Endothelial cell of umbilical vein (primary cell): ENCODE results near the gene B3GNT3. TPM values are rescaled to one million over a fixed set of nuclear protein-coding genes. Genes with fewer than 3 reads are reported as not detected.

Experiments used
- BruUV-seq: library from RNA; stranded (reverse); fragments of 400-500 nt; replicated peaks from 2 replicates; lab custom pipeline; 2021; lab: Mats Ljungman, UMichigan
- CTCF ChIA-PET: fragments of 300-600, 350-600 bp; sonication (Branson Sonifier 250); formaldehyde crosslinking; loops from one replicate; lab custom pipeline; 2021; ENCODE audit warnings: antibody characterized with exemption, inconsistent platforms; lab: Charles Lee
- POLR2A ChIA-PET: fragments of 300-600, 350-600 bp; sonication (Branson Sonifier 250); formaldehyde crosslinking; loops from one replicate; lab custom pipeline; 2021; ENCODE audit warnings: antibody characterized with exemption, inconsistent platforms; lab: Charles Lee
- DNase-seq: peaks from one replicate; pipeline ENCODE4 v3.0.0-alpha.2; 2011; ENCODE audit warnings: low read depth, low spot score
- FAIRE-seq: peaks from 2 replicates; lab custom pipeline; 2011; peaks lifted over from hg19 to GRCh38; lab: Jason Lieb, UNC
- H2AFZ ChIP-seq: 2 replicates; pipeline ENCODE4 v1.6.0; 2012; ENCODE audit warnings: low read depth, low read length, control low read depth, inconsistent platforms
- H3K27ac ChIP-seq: 2 replicates; pipeline ENCODE4 v1.5.1; 2011; ENCODE audit warnings: low read depth, mild to moderate bottlenecking, control low read depth, low read length, moderate library complexity; ENCODE audit not compliant: insufficient read depth
- H3K27me3 ChIP-seq, 2 experiments: 2 replicates each; pipeline versions ENCODE4 v1.6.0 to v1.6.1; 2011; ENCODE audit warnings: low read length in 2 of 2, mixed read lengths in 1 of 2; ENCODE audit not compliant: control insufficient read depth in 2 of 2, insufficient read depth in 2 of 2
- H3K36me3 ChIP-seq, 2 experiments: 2 replicates in 1 of 2; 3 replicates in 1 of 2; pipeline ENCODE4 v1.5.1; 2011; ENCODE audit warnings: low read length in 2 of 2, mild to moderate bottlenecking in 1 of 2, moderate library complexity in 1 of 2; ENCODE audit not compliant: control insufficient read depth in 2 of 2, insufficient read depth in 2 of 2; ENCODE audit errors: extremely low read depth in 1 of 2
- H3K4me1 ChIP-seq: 3 replicates; pipeline ENCODE4 v1.5.1; 2011; ENCODE audit warnings: mild to moderate bottlenecking, low read length; ENCODE audit not compliant: control insufficient read depth, insufficient read depth; ENCODE audit errors: extremely low read depth
- H3K4me2 ChIP-seq: 2 replicates; pipeline ENCODE4 v1.6.1; 2011; ENCODE audit warnings: low read length, control low read depth, mixed read lengths; ENCODE audit not compliant: insufficient read depth
- H3K4me3 ChIP-seq, 3 experiments: fragments of 200-600 bp in 1 of 3; sonication (generic), shearing (Covaris generic) in 1 of 3; replicated peaks in 1 of 3; 2 replicates each; pipeline ENCODE4 v1.5.1; 2011 to 2016; ENCODE audit warnings: control low read depth in 3 of 3, low read length in 3 of 3, mild to moderate bottlenecking in 2 of 3, inconsistent platforms in 1 of 3, low read depth in 1 of 3, moderate library complexity in 1 of 3; ENCODE audit not compliant: insufficient read depth in 1 of 3
- H3K79me2 ChIP-seq: 2 replicates; pipeline ENCODE4 v1.6.0; 2012; ENCODE audit warnings: low read length, inconsistent platforms; ENCODE audit not compliant: control insufficient read depth, insufficient read depth
- H3K9ac ChIP-seq: replicated peaks from 2 replicates; pipeline ENCODE3; 2011; ENCODE audit warnings: low read length, control low read depth; ENCODE audit not compliant: insufficient read depth; ENCODE audit errors: extremely low read depth
- H3K9me1 ChIP-seq: replicated peaks from 3 replicates; pipeline ENCODE4 v1.6.0; 2011; ENCODE audit warnings: mild to moderate bottlenecking, low read length; ENCODE audit not compliant: control insufficient read depth, insufficient read depth; ENCODE audit errors: extremely low read depth
- H3K9me3 ChIP-seq: replicated peaks from 2 replicates; pipeline ENCODE4 v1.5.1; 2012; ENCODE audit warnings: low read length, inconsistent platforms; ENCODE audit not compliant: control insufficient read depth, insufficient read depth
- H4K20me1 ChIP-seq: replicated peaks from 2 replicates; pipeline ENCODE3; 2011; ENCODE audit warnings: mild to moderate bottlenecking, low read length; ENCODE audit not compliant: control insufficient read depth, insufficient read depth; ENCODE audit errors: extremely low read depth
- CTCF ChIP-seq, 2 donors: IDR thresholded peaks; 1 replicate in 1 of 2; 2 replicates in 1 of 2; pipeline ENCODE4 v1.5.1; 2011; ENCODE audit warnings: low read length in 2 of 2, mild to moderate bottlenecking in 2 of 2, moderate library complexity in 2 of 2, control low read depth in 1 of 2, inconsistent platforms in 1 of 2, low read depth in 1 of 2; ENCODE audit not compliant: insufficient read depth in 1 of 2; ENCODE audit errors: extremely low read depth in 1 of 2
- EZH2 ChIP-seq: IDR thresholded peaks from 2 replicates; pipeline ENCODE4 v1.6.1; 2012; ENCODE audit warnings: borderline replicate concordance, low read depth, mild to moderate bottlenecking, moderate library complexity, low read length, inconsistent platforms; ENCODE audit not compliant: severe bottlenecking
- FOS ChIP-seq: IDR thresholded peaks from 2 replicates; pipeline ENCODE4 v1.6.1; 2011; ENCODE audit warnings: mild to moderate bottlenecking, low read length, moderate library complexity, borderline replicate concordance; ENCODE audit not compliant: insufficient read depth
- GATA2 ChIP-seq: IDR thresholded peaks from 2 replicates; pipeline ENCODE4 v1.7.0; 2011; ENCODE audit warnings: low read depth, mild to moderate bottlenecking, moderate library complexity, mixed read lengths, low read length; ENCODE audit not compliant: insufficient read length, insufficient read depth
- JUN ChIP-seq: IDR thresholded peaks from 2 replicates; pipeline ENCODE4 v1.6.1; 2011; ENCODE audit warnings: borderline replicate concordance, low read depth; ENCODE audit not compliant: insufficient read length, insufficient read depth
- MAX ChIP-seq: IDR thresholded peaks from 2 replicates; pipeline ENCODE4 v1.6.1; 2011; ENCODE audit not compliant: insufficient read depth, insufficient read length
- MYC ChIP-seq: IDR thresholded peaks from one replicate; pipeline ENCODE4 v1.6.1; 2011; ENCODE audit warnings: mild to moderate bottlenecking, low read depth, low read length
- POLR2A ChIP-seq: IDR thresholded peaks from 2 replicates; pipeline ENCODE4 v1.6.1; 2012; ENCODE audit warnings: low read depth, mild to moderate bottlenecking, control low read depth, low read length
- POLR2AphosphoS5 ChIP-seq: IDR thresholded peaks from 2 replicates; pipeline ENCODE4 v1.6.1; 2012; ENCODE audit warnings: low read depth, mild to moderate bottlenecking, control low read depth, low read length, moderate library complexity; ENCODE audit not compliant: insufficient read depth
- dilution Hi-C: fragments of 300-500 bp; cut with MboI; formaldehyde crosslinking; loops from one replicate; pipeline ENCODE4 v1.15.0; 2019; ENCODE audit warnings: low sequenced_read_pairs; ENCODE audit not compliant: extremely low pct_ligation_motif_present
- intact Hi-C: fragments of 100-400 bp; cut with micrococcal nuclease; formaldehyde crosslinking; loops from one replicate; pipeline ENCODE4 v1.10.0; 2022
- polyA plus RNA-seq, 4 experiments: library from polyadenylated mRNA; depleted of rRNA in 3 of 4; stranded (reverse) in 3 of 4; unstranded in 1 of 4; fragments of >200 nt; gene quantifications; 2 replicates each; pipeline versions ENCODE4 v1.2.1 to v1.2.3, GENCODE V29; 2011 to 2012; ENCODE audit warnings: missing spikeins in 1 of 4
- total RNA-seq: library from RNA; stranded (reverse); gene quantifications from 2 replicates; pipeline ENCODE4 v1.2.3, GENCODE V29; 2021

B3GNT3 gene
- total and polyA plus RNA-seq, 2 donors (not counting 3 experiments of a cell fraction or from before 2014, with no cell fraction given), result 0.10 TPM; not detected in 1

DNA sequence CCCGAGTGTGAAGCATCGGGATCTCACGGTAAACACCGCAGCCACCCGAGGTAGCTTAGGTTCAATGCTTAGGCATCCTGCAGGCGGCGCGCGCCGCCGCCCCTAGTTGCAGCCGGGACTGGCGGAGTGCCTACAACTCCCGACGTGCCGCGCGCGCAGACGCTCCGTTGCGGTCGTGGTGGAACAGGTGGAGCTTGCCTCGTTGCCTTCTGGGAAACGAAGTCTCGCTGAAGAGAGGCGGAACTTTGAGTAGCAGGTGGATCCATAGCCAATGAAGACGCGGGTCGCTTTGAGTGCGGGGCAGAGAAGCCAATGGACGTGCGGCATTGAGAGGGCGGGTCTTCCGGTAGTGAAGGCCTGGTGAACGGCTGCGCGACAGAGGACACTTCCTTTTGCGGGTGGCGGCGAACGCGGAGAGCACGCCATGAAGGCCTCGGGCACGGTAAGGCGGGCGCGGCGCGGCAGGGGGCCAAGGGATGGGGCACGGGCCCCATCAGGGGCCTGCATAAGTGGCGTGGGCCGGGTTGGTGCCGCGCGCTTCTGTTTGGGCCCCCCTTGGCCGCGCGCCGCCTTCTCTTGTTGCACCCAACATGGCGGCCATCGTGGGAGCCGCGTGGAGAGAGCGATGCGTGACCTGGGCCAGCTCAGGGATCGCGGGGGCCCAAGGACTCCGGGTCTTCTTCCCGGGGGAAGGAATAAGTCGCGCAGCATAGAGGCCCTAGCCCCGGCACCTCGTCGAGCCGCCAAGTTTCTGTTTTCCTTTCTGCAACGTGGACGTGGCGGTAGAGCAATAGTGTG, 64.8 kb downstream of the B3GNT3 start, which contains the start of gene RPL18A:
TSS of gene RPL18A (plus strand) at position 378 of the 798 bp plus-strand sequence. CDS start at position 425, 47 bp downstream.
- no peak for TF ChIP-seq GATA2
- TF ChIP-seq POLR2A, result peak; percentile 96
- TF ChIP-seq FOS, result no peak
- TF ChIP-seq POLR2AphosphoS5, result peak; percentile 98
- TF ChIP-seq EZH2, result no peak
- no peak for TF ChIP-seq JUN
- no peak for TF ChIP-seq MYC
- peak; percentile 84 to 90 for TF ChIP-seq CTCF (IDR thresholded peaks at IDR 0.05; ENCODE audit: extremely low read depth in 1 of 2, insufficient read depth in 1 of 2, low read depth in 1 of 2, low read length in 2 of 2)
- peak; percentile 19 for TF ChIP-seq MAX
- intact Hi-C loops, result loop anchor here (1.0 kb wide), 2 partner anchors 73 to 138 kb away; no protein-coding TSS in a partner anchor
- H3K36me3 ChIP-seq, result peaks cover 19 to 31% of the 10 kb centered on the region in 2 experiments
- ChIA-PET POLR2A (interaction anchor here (0.6 to 1.6 kb wide), 15 partner anchors 9 to 468 kb away, joined by 3 to 18 read pairs (median 4); partner anchors contain the start of genes CCDC124, JAK3 and SLC5A5), CTCF (interaction anchor here (0.6 to 2.1 kb wide), 30 partner anchors 8 to 454 kb away, joined by 3 to 107 read pairs (median 4); partner anchors contain the start of genes BST2, CCDC124, JAK3 and MVB12A)
- H3K4me2 ChIP-seq, result peak within 1 kb of the TSS; percentile 70
- BruUV-seq, result TSS peak; percentile 85
- H3K9me3 ChIP-seq, result no peaks in the 10 kb centered on the region
- H4K20me1 ChIP-seq, result peaks cover 4% of the 10 kb centered on the region
- FAIRE-seq, result peak; percentile 98
- H3K27me3 ChIP-seq, result no peaks in the 10 kb centered on the region
- DNase-seq, result peak; percentile 100
- no peaks in the 10 kb centered on the region for H3K9me1 ChIP-seq
- peak within 1 kb of the TSS; percentile 95 for H3K9ac ChIP-seq
- H3K4me1 ChIP-seq, result peaks cover 15% of the 10 kb centered on the region
- H3K27ac ChIP-seq, result peak within 1 kb of the TSS; percentile 42
- dilution Hi-C loops, result no loop called here
- H3K4me3 ChIP-seq, result peak within 1 kb of the TSS; percentile 83 to 96 (median 92)
- H2AFZ ChIP-seq, result peak within 1 kb of the TSS; percentile 94
- peaks cover 32% of the 10 kb centered on the region for H3K79me2 ChIP-seq
